Calu3 (cell line): ENCODE results near the gene EML6. TPM values are rescaled to one million over a fixed set of nuclear protein-coding genes. Genes with fewer than 3 reads are reported as not detected.

Experiments used
- BruUV-seq: library from RNA; stranded (reverse); fragments of 400-500 nt; replicated peaks from 2 replicates; lab custom pipeline; 2021; lab: Mats Ljungman, UMichigan
- CTCF ChIA-PET: fragments of 300-600 bp; sonication (Branson Sonifier 250); formaldehyde crosslinking; loops from one replicate; lab custom pipeline; 2022; ENCODE audit warnings: antibody characterized with exemption; lab: Charles Lee
- DNase-seq: peaks from one replicate; pipeline ENCODE4 v3.0.0; 2022
- H3K27ac Mint-ChIP-seq: one replicate; pipeline ENCODE4 v1.8.0; 2022; ENCODE audit warnings: mixed read lengths; ENCODE audit not compliant: unreplicated experiment
- H3K27me3 Mint-ChIP-seq: one replicate; pipeline ENCODE4 v1.8.0; 2022; ENCODE audit warnings: mixed read lengths; ENCODE audit not compliant: unreplicated experiment
- H3K36me3 Mint-ChIP-seq: one replicate; pipeline ENCODE4 v1.8.0; 2022; ENCODE audit warnings: mild to moderate bottlenecking, moderate library complexity, mixed read lengths; ENCODE audit not compliant: insufficient read depth, unreplicated experiment
- H3K4me1 Mint-ChIP-seq: one replicate; pipeline ENCODE4 v1.8.0; 2022; ENCODE audit warnings: mild to moderate bottlenecking, low read depth, mixed read lengths; ENCODE audit not compliant: unreplicated experiment
- H3K4me3 Mint-ChIP-seq: one replicate; pipeline ENCODE4 v1.8.0; 2022; ENCODE audit warnings: mild to moderate bottlenecking, low read depth, moderate library complexity, mixed read lengths; ENCODE audit not compliant: unreplicated experiment
- H3K9me3 Mint-ChIP-seq: one replicate; pipeline ENCODE4 v1.8.0; 2022; ENCODE audit warnings: low read depth, mixed read lengths; ENCODE audit not compliant: unreplicated experiment
- intact Hi-C: fragments of 100-400 bp; cut with micrococcal nuclease; formaldehyde crosslinking; loops from one replicate; pipeline ENCODE4 v1.10.0; 2022; ENCODE audit not compliant: unreplicated experiment
- total RNA-seq: library from RNA; stranded (reverse); gene quantifications from 2 replicates; pipeline ENCODE4 v1.2.3, GENCODE V29; 2022
- TF ChIP-seq, protein P1 (sequence below): fragments of 200-600 bp; IDR thresholded peaks from one replicate; pipeline ENCODE4 v1.8.0; 2022; ENCODE audit warnings: antibody characterized with exemption; ENCODE audit not compliant: unreplicated experiment

EML6 gene
- total RNA-seq, 1 experiment from 2014 or later: 0.45 TPM

DNA sequence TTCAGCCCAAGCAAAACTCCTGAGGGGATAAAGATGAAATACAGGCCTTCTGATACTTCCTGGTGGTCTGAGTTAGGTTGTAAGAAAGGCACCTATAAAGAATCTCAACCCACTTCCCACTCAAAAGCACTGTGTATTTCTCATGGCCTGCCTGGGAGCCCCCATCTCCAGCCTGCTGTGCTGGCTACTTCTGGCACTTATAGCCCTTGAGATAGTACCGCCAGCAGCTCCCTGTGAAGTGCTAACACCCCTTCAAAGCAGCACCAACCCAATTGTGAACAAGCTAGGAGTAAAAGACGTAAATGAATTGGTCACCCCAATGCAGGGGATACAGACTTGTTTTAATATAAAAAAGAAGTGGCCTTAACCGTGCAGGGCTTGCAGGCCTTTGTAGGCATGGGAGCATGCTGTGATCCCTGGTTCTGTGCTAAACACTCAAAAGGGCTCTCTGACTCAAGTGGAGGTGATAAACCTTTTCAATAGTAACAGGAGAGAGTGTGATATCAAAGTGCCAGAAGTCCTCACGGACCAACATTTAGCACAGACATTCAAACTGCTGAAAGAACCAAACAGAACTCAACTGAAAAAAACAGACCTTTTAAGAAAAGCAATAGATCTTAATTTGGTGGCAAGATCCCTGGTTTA is 246.0 kb downstream of the EML6 start:
- Mint-ChIP-seq H3K4me3 (no peak overlapping the region), H3K9me3 (no peaks in the 10 kb centered on the region), H3K36me3 (peaks cover 41% of the 10 kb centered on the region), H3K27me3 (no peaks in the 10 kb centered on the region), H3K27ac (no peak overlapping the region), H3K4me1 (peaks cover 15% of the 10 kb centered on the region)
- BruUV-seq: no TSS peak
- no peak for DNase-seq
- CTCF ChIA-PET: no interaction called here
- TF ChIP-seq, protein P1, sequence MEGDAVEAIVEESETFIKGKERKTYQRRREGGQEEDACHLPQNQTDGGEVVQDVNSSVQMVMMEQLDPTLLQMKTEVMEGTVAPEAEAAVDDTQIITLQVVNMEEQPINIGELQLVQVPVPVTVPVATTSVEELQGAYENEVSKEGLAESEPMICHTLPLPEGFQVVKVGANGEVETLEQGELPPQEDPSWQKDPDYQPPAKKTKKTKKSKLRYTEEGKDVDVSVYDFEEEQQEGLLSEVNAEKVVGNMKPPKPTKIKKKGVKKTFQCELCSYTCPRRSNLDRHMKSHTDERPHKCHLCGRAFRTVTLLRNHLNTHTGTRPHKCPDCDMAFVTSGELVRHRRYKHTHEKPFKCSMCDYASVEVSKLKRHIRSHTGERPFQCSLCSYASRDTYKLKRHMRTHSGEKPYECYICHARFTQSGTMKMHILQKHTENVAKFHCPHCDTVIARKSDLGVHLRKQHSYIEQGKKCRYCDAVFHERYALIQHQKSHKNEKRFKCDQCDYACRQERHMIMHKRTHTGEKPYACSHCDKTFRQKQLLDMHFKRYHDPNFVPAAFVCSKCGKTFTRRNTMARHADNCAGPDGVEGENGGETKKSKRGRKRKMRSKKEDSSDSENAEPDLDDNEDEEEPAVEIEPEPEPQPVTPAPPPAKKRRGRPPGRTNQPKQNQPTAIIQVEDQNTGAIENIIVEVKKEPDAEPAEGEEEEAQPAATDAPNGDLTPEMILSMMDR: no peak
- intact Hi-C loops: no loop called here

GRCh38 chr2:54969940-54970338 is 246.5 kb downstream of the EML6 start:
- BruUV-seq: no TSS peak
- DNase-seq: no peak
- Mint-ChIP-seq H3K27me3 (no peaks in the 10 kb centered on the region), H3K4me1 (peaks cover 15% of the 10 kb centered on the region), H3K4me3 (no peak overlapping the region), H3K9me3 (no peaks in the 10 kb centered on the region), H3K36me3 (peaks cover 41% of the 10 kb centered on the region), H3K27ac (no peak overlapping the region)
- TF ChIP-seq, protein P1: no peak
- CTCF ChIA-PET: no interaction called here
- intact Hi-C loops: no loop called here

- BruUV-seq: no TSS peak
- H3K4me1 Mint-ChIP-seq: peaks cover 24% of the 10 kb centered on the region
- CTCF ChIA-PET: interaction anchor here (1.2 kb wide), 1 partner anchor 9 kb away, joined by 3 read pairs; no protein-coding TSS in a partner anchor
These were observed 251.7 kb downstream of the EML6 start for GRCh38 chr2:54975175-54975574.

GRCh38 chr2:54975598-54976492 is 252.4 kb downstream of the EML6 start:
- intact Hi-C loops: no loop called here
- H3K27ac Mint-ChIP-seq: peak overlapping the region; percentile 47

More at GRCh38 chr2:54975175-54975574, 251.7 kb downstream of the EML6 start:
- intact Hi-C loops: no loop called here
- TF ChIP-seq, protein P1: no peak
- H3K9me3 Mint-ChIP-seq: no peaks in the 10 kb centered on the region
- no peaks in the 10 kb centered on the region for H3K27me3 Mint-ChIP-seq
- no peak for DNase-seq
- H3K4me3 Mint-ChIP-seq: no peak overlapping the region
- no peak overlapping the region for H3K27ac Mint-ChIP-seq
- peaks cover 24% of the 10 kb centered on the region for H3K36me3 Mint-ChIP-seq

More at GRCh38 chr2:54975598-54976492, 252.4 kb downstream of the EML6 start:
- TF ChIP-seq, protein P1: no peak
- Mint-ChIP-seq H3K27me3 (no peaks in the 10 kb centered on the region), H3K9me3 (no peaks in the 10 kb centered on the region), H3K4me1 (peaks cover 31% of the 10 kb centered on the region), H3K4me3 (no peak overlapping the region), H3K36me3 (peaks cover 26% of the 10 kb centered on the region)
- no TSS peak for BruUV-seq
- CTCF ChIA-PET: interaction anchor here (1.2 kb wide), 1 partner anchor 8 kb away, joined by 3 read pairs; no protein-coding TSS in a partner anchor
- DNase-seq: no peak
